Stimulated activated CD8-positive, alpha-beta memory T cell treated with anti-CD3 and anti-CD28 coated beads, Interleukin-7, amount 100 ng/mL, for 1 hour (primary cell): Measurements from ENCODE around the gene ATP6V1G2.
"Not testable (repeated sequence)": the region's sequence is repeated elsewhere in the genome, so short reads cannot be mapped to it uniquely, and the experiment has no call there.

Experiments used
- DNase-seq, 2 donors: peaks; one replicate each; pipeline ENCODE4 v3.0.0-alpha.2; 2020; ENCODE audit warnings: low read depth in 2 of 2

The ATP6V1G2 gene

DNA sequence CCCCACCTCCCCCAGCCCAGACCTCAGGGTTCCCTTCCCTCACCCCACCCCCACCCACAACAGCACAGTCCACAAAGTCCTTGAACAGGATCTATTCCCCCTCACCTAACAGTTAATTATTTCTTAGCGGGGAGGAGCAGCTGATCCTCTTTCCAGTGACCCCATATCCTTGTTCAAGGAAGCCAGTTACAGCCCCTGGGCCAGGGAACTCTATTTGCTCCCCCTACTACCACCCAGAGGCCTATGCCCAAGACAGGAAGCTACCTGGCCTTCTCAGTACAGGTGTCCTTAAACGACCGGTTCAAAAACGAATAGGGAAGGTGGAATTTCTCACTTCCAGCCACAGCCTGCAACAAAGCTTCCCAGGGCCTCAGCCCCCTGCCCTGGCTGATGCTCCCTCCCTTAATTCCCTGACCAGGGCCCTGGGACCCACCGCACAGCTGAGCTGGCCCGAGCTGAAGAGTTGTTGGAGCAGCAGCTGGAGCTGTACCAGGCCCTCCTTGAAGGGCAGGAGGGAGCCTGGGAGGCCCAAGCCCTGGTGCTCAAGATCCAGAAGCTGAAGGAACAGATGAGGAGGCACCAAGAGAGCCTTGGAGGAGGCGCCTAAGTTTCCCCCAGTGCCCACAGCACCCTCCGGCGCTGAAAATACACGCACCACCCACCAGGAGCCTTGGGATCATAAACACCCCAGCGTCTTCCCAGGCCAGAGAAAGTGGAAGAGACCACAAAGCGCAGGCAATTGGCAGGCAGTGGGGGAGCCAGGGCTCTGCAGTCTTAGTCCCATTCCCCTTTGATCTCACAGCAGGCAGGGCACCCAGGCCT, 16.9 kb downstream of the ATP6V1G2 start:
- no peak for DNase-seq

DNA sequence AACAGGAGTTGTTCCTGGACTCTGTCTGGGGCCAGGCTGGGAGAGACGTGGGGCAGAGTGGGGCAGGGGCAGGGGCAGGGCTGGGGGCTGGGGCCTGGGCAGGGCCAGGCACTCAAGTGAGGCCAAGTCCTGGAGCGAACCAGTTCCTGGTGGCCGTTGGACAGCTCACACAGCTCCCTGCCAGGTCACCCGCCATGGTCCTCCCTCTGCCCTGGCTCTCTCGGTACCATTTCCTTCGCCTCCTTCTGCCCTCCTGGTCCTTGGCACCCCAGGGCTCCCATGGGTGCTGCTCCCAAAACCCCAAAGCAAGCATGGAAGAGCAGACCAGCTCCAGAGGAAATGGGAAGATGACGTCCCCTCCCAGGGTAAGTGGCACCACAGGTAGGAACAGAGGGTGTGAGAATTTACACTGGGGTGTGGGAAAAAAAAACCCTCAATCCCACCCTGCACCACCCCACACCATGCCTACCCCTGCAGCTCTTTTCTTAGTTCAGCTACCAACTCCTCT, 17.5 kb downstream of the ATP6V1G2 start, which contains the start of gene MCCD1:
MCCD1 (plus strand) TSS at position 142 of the 508 bp plus-strand sequence; CDS start at position 195, 53 bp downstream.
- DNase-seq, result no peak

DNA sequence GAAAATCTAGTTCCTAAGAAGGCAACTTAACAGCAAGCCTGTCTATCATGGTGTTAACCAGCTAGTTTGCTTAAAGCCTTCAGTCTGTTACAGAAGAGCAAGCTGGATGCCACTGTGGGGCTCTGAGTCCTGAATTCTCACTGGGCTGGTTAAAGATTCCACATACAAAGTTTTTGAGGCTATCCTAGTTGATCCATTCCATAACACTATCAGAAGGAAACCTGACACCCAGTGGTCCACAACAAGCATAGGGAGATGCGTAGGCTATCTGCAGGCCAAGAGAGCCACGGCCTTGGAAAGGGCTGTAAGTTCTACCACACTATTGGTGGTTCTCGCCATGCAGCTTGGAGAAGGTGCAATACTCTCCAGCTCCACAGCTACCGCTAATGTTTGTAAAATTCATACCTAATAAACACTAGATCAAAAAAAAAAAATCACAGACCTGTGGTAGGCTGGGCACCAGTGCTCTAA, 18.1 kb downstream of the ATP6V1G2 start:
- no peak for DNase-seq

DNA sequence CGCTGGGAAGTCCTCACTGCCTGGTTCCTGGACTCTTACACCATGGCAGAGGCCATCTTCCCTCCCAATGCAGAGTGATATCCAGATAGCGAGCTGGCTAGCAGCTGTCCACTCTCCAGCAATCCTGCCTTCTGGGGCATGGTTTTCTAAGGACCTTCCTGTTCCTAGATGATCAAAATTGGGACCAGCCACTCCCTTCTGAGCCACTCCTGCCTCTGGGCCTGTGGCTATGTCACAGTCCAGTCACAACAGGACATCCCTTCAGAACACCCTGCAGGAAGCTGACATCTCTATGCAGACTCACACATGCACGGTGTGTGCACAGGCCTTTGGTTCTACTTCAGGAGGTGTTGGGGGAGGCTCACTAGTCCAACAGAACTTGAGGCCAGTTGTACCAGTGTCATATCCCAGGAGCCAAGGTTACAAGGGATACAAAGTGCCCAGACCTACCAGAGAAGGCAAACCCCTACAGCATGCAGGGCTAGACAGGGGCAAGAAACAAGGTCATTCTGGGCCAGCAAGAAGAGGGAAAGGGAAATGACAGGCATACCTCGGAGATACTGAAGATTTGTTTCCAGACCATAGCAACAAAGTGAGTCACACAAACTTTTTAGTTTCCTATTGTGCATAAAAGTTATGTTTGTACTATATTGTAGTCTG, 20.3 kb downstream of the ATP6V1G2 start:
- DNase-seq, result no peak

DNA sequence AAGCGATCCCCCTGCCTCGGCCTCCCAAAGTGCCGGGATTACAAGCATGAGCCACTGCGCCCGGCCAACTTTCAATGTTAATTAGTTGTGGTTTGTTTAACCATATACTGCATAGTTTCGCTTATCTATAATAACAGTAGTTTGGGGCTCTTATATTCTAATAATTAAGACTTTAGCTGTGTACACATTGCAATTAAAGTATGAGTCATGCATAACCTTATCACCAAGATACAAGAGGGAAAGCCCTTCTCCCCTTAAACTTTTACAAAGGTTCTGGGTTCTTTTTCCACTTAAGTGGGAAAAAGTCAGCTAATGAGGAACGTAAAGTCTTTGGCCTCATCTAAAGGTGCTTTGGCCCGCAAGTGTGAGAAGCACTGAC, 20.9 kb downstream of the ATP6V1G2 start:
- no peak for DNase-seq

DNA sequence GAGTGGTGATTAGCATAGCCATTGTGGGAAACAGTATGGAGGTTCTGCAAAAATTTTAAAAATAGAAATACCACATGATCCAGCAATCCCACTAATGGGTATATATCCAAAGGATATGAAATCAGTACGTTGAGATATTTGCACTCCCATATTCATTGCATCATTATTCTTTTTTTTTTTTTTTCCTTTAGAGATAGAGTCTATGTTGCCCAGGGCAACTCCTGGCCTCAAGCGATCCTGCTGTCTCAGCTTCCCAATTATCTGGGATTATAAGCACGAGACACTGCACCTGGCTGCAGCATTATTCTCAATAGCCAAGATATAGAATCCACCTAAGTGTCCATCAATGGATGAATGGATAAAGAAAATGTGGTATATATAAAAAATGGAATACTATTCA, 24.6 kb downstream of the ATP6V1G2 start:
- DNase-seq, result no peak

DNA sequence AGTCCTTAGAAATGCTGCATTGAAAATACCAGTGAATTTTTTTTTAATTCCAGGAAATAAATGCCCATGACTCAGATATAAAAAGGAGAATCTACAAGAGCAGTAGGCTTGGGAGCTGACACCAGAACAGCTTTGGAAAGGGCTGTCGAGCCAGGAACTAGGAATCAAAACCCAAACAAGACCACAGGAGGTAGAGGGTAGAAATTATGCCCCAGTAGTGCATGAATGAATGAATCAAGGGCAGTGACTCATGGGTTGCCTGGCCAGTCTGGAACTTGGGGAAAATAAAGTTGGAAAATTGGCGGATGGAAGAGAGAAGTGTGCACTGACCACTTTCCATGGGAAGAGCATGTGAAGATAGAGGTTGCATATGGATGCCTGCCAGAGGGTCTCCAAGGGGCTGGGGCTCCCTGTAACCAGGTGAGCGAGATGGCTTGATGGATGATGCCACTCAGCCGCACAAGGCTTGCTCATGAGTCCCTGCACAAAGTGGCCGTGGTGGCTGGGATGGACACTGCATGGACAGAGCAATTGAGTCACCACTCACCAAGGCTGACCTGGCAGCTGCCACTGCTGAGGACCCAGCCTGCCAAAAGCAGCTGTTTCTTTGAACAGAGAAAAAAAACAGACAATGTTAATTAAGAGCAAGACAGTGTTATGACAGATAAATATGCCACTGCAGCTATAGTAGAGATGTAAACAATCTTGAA, 32.8 kb downstream of the ATP6V1G2 start:
- no peak for DNase-seq

DNA sequence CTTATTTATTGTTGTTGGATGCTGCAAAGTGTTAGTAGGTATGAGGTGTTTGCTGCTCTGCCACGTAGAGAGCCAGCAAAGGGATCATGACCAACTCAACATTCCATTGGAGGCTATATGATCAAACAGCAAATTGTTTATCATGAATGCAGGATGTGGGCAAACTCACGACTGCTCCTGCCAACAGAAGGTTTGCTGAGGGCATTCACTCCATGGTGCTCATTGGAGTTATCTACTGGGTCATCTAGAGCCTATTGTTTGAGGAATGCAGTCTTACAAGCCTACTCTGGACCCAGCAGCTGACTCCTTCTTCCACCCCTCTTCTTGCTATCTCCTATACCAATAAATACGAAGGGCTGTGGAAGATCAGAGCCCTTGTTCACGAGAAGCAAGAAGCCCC, 36.4 kb downstream of the ATP6V1G2 start:
- no peak for DNase-seq

DNA sequence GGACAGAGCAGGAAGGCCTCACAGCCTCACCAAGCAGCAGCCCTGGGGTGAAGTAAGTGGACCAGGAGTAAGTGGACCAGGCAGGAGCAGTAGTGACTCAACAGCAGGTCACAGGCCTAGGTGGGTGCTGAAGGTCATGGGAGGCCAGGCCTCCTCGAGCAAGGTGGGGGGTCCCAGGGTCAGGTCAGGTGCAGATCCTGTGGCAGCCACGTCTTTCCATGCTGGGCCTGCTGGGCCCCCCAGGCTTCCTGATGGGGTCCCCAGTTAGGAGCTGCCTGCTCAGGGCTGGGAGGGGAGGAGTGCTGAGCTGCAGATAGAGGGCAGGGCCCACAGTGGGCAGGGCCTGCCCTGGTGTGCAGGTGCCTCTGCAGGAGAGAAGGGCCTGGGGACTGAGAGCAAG, 37.4 kb downstream of the ATP6V1G2 start:
- DNase-seq, result not testable (repeated sequence)

DNA sequence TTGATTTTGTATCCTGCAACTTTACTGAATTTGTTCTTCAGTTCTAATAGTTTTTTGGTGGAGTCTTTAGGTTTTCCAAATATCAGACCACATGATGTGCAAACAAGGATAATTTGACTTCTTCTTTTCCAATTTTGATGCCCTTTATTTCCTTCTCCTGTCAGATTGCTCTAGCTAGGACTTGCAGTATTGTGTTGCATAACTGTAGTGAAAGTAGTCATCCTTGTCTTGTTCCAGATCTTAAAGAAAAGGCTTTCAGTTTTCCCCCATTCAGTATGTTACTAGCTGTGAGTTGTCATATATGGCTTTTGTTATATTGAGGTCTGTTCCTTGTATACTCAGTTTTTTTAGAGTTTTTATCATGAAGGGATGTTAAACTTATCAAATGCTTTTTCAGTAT, 43.8 kb downstream of the ATP6V1G2 start:
- no peak for DNase-seq

DNA sequence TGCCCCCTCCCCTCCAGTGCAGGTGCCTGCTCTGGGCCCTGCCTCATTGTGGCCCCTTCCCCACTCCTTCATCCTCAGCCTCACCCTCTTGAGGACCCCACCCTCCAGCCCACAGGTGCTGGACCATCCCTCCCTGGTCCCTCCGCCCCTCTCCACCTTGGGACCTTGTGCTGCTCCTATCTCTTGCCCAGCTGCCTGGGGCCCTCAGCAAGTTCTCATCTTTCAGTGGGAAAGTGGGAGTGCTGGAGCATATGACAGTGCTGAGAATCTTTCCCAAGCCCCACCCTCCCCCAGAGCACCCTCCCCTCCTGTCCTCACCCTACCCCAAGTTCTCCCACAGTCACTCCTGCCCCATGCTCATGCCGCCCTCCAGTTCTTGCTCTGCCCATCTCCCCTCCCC, 46.8 kb downstream of the ATP6V1G2 start:
- DNase-seq, result not testable (repeated sequence)

DNA sequence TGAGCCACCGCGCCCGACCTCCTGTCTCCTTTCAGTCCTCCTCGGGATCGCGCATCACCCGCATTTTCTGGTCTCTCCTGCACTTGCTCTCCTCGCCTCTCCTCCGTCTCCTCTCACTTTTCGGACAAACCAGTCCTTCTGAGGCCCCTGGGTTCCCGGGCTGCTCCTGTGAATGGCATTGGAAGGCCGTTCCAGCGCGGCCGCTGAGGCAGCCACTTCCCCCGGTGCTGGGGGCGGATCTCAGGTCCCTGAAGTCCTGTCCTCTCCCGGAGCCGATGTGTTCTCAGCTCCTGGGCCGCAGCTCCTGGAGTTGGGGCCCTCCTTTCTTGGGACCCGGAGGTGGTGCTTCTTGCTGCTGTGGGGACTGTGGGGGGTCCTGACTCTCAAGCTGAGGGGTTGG, 47.7 kb downstream of the ATP6V1G2 start:
- DNase-seq, result no peak

DNA sequence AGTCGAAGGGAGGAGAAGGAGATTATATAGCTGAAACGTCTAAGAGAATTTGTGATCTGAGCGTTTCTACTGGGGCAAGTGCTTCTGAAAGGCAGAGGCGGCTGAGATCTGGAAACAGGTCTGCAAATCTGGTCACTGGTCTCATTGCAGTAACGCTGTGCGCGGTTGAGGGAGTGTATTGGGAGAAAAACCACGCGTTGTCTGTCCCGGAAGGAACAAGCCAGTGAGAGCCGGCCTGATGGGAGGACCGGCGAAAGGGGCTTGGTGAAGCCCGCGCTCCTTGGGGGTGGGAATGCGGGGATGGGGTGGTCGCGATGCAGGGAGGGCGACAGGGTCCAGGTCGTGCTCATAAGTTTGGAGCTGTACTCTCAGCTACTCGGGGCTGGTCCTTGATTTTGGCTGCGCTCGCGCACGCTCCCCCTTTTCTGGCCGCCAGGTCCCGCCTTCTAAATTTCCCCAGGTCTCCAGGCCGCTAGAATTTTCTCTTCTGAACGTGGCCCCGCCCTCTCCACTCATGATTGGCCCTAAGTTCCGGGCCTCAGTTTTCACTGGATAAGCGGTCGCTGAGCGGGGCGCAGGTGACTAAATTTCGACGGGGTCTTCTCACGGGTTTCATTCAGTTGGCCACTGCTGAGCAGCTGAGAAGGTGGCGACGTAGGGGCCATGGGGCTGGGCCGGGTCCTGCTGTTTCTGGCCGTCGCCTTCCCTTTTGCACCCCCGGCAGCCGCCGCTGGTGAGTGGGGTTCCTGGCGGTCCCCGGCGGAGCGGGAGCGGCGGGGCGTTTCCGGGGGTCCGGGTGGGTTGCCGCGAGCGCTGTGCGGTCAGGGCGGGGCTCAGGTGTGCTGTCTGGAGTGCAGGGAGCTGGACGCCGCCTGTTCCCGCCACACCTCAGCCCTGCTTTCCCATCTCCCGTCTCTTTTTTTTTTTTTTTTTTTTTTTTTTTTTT, 48.6 kb downstream of the ATP6V1G2 start, which contains the start of gene MICB:
MICB (plus strand) TSS at position 615 of the 946 bp plus-strand sequence; CDS start at position 664, 49 bp downstream.
- peak; percentile 61 to 72 for DNase-seq

DNA sequence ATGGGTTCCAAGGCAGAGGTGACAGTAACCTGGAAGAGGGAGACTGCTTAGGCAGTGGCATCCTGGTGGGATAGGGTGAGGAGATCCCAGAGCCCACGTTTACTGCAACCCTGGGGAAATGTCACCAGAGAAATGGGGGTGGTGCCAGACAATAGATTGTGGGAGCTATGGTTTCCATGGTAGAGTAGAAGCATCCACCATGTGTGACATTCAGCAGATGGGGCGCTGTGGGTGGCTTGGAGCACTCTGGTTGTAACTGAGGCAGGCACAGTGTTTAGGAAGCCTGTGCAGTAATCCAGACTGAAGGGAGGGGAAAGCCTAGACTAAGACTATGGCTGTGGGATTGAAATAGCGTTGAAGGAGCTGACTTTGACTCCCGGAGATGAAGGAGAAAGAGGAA, 49.6 kb downstream of the ATP6V1G2 start:
- DNase-seq, result not testable (repeated sequence)

DNA sequence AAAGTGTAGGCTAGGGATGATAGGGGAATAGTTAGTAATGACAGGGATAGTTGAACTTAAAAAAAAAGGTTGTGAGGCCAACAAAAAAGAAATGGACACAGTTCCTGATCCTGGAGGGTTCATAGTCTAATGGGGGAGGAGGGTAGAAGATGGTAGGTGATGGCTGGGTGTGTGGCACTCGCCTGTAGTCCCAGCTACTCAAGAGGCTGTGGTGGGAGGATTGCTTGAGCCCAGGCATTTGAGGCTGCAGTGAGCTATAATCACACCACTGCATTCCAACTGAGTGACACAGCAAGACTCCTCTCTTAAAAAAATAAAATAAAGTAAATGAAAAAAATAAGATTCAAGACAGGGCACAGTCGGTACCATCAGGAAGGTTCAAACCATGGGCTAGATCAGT, 50.8 kb downstream of the ATP6V1G2 start:
- DNase-seq, result no peak
